GM19035 (cell line): Measurements from ENCODE around the gene CHRNA4.
"Not testable (repeated sequence)": the region's sequence is repeated elsewhere in the genome, so short reads cannot be mapped to it uniquely, and the experiment has no call there.

Experiments used
- ATAC-seq: cut with Tn5 transposase; IDR thresholded peaks from one replicate; pipeline ENCODE4 v1.9.1; 2021; ENCODE audit not compliant: unreplicated experiment

CHRNA4 gene

GRCh38 chr20:63350196-63350595 is 11.0 kb downstream of the CHRNA4 start:
- no peak for ATAC-seq

DNA sequence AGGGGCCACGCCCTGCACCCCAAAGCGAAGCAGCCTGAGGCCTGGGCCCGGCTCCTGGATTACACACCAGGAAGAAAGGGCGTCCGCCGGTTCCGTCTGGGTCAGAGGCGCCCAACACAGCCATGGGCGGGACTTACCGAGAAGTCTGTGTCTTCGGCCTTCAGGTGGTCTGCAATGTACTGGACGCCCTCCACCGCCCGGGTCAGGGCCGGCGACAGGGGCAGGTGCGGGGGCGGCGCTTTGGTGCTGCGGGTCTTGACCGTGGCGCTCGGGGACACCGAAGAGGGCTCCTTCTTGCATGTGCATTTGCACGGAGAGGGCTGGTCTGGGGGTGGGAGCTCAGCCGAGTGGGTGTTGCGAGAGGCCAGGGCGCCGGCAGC is 11.6 kb downstream of the CHRNA4 start:
- ATAC-seq: no peak

DNA sequence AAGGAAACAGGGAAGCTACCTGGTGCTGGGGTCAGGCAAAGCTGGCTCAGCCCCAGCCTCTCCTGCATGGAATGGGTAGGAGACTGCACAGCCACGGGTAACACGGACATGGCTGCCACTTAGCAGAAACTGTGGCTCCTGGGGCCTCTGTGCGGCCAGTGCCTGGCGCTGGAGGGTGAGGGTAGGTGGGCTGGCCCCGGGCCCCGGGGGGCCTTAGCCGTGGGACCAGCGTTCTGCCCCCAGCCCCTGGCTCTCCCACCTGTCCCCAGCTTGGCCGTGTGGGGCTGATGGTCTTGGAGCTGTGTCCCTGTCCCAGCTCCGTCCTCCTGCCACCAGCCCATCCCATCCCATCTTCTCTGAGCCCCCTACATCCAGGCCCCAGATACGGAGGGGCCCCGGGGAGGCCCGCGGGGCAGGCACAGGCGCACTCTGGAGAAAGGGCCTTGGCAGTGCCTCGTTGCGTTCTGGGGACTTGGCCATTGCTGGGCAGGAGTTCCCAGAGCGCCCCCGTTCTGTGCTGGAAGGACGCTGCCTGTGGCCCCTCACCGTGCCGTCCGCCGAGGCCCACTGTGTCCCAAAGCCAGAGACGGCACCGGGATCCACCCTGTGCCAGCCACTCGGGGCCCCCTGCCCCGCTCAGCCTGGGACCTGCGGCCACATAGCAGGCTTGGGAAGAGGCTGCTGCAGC is 12.2 kb downstream of the CHRNA4 start:
- ATAC-seq: no peak

DNA sequence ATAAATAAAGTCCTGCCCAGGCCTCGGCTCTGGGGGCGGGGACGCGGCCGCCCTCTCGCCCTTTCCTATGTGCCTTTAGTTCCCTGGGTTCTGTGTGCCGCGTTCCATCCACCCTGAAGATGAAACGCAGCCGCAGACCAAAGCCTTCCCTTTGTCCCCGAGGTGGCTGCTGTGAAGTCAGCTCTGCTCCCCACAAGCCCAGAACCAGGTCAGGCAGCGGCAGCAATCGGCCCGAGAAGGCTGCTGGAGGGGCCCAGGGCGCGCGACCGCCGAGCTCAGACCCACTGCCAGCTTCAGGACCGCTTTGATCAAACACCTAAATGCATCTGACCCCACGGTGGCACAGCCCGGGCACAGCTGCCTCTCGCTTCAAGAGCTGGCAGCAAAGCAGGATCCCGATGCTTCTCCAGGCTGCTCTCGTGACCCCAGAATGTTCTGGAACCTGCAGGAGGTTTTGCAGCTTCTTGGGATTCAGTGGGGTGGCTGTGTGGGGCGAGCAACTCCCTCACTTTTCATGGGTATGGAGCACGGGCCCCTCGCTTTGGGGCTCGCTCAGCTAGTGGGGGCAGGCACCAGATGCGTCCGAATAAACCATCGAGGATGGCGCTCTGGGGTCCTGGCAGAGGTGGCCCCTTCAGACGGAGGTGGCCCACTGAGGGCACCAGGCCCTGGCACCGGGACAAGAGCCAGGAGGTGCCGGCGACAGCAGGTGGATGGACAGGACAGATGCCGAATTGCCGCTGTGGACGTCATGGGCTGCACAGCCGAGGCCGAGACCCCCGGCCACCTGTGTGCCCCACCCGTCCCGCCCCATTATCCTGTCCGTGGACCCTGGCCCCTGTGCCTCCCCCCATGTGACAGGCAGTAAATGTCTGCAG is 13.0 kb downstream of the CHRNA4 start:
- no peak for ATAC-seq

DNA sequence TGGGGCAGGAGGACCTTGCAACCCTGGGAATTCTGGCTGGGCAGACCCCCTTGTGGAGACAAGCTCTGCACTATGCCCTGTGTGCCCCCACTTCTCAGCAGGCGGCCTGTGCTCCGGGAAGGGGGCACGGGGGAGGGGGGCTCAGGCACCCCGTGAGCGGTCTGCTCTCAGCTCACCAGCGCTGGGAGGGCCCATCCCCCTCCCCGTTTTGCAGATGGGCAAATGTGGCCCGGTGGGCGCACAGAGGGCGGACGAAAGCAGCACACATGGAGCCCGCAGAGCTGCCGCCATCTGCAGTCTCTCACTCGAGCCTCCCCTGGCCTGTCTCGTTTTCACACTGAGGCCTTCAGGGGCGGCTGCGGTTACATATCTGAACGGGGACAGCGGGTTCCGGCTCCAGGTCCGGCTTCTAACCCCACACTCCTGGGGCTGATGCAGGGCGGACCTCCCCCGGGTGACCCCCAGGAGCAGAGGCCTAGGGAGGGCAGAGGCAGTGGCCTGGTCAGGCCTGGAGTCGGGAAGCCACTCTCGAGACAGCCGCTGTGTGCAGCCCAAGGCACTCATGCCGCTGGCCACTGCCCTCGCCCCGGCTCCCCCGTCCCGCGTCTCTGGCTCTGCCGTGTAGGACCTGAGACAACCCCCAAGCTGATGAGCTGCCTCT is 13.9 kb downstream of the CHRNA4 start:
- ATAC-seq: no peak

DNA sequence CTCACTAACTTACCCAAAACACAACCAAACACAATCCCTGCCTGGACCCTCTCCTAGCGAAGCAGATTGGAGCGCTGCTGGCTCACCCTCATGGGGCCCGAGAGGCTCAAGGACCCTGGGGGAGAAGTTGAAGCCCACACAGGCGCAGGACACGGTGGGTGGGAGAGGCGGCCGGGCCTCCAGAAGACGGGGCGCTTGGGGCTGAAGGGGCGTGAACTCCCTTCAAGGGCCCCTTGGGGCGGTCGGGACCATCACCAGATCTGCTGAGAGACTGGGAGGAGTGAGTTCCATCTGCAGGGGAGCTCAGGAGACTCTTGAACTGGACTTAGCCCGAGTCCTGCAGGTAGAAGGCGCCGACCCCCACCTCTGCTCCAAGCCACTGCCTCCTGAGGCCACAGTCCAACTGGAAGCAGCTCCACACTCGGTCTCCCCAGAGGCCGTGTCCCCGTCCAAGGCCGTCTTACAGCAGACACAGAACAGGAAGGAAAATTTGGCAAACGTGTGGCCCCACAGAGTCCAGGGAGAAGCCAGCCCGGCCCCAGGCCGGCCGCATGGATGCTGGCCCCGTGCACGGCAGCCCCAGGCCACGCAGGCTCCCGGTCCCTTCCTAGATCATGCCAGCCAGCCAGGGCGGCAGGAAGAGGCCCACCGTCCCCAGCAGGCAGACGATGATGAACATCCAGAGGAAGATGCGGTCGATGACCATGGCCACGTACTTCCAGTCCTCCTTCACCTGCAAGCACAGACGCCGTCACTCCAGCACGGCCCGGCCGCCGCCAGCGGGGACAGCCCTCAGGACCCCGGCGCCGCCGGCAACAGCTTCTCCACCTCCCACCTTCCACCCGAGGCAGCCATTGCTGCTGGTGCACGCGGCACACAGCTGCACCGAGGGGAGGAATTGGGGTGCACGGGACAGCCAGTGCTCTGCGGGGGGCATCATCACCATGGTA is 14.7 kb downstream of the CHRNA4 start:
- ATAC-seq: no peak

GRCh38 chr20:63345328-63346100 is 15.6 kb downstream of the CHRNA4 start:
- ATAC-seq: no peak

GRCh38 chr20:63344616-63345327 is 16.4 kb downstream of the CHRNA4 start:
- ATAC-seq: no peak

- no peak for ATAC-seq
Measured at GRCh38 chr20:63343460-63344445, 17.4 kb downstream of the CHRNA4 start.

DNA sequence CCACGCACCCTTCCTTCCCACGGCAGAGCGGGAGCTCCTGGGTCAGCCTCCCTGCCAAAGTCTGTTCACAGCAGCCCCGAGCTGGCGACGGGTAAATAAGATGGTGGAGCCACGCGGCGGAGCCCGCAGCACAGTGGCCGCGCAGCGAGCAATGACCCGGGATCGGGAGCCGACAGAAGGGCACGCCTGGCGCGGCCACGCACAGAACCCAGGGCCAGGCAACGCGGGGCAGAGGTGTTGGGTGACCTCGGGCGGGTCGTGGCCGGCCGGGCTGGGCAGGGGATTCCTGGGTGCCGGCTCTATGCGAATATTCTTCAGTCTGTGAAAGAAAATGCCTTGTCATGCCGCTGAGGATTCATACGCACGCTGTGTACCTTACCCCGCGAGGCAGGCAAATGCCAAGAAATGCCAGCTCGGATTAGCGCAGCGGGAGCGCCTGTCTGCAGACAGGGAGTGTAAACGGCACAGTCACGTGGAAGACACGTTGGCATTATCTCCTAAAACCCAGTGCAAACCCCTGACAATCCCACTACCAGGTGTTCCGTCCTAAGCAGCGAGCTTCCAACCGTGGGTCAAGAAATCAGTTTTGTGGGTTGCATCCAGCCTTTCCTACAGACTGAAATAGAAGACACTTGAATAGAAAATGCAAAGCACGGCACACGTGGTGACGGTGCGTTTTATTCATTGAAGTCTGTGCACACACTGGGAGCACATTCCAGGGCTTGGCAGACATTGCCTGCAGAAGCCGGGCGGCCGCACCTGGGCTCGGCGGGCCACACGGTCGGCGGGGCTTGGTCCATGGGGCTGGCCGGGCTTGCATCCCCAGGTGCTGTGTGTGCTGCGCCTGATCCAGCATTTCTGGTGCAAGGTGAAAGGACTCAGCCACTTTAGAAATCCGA is 18.3 kb downstream of the CHRNA4 start:
- ATAC-seq: no peak

DNA sequence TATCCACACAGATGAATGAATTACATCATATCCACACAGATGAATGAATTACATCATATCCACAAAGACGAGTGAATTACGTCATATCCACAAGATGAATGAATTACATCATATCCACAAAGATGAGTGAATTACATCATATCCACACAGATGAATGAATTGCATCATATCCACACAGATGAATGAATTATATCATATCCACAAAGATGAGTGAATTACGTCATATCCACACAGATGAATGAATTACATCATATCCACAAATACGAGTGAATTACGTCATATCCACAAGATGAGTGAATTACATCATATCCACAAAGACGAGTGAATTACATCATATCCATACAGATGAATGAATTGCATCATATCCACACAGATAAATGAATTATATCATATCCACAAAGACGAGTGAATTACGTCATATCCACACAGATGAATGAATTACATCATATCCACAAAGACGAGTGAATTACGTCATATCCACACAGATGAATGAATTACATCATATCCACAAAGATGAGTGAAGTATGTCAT is 20.9 kb downstream of the CHRNA4 start:
- ATAC-seq: not testable (repeated sequence)

- not testable (repeated sequence) for ATAC-seq
Measured at GRCh38 chr20:63339154-63340094, 21.7 kb downstream of the CHRNA4 start.

DNA sequence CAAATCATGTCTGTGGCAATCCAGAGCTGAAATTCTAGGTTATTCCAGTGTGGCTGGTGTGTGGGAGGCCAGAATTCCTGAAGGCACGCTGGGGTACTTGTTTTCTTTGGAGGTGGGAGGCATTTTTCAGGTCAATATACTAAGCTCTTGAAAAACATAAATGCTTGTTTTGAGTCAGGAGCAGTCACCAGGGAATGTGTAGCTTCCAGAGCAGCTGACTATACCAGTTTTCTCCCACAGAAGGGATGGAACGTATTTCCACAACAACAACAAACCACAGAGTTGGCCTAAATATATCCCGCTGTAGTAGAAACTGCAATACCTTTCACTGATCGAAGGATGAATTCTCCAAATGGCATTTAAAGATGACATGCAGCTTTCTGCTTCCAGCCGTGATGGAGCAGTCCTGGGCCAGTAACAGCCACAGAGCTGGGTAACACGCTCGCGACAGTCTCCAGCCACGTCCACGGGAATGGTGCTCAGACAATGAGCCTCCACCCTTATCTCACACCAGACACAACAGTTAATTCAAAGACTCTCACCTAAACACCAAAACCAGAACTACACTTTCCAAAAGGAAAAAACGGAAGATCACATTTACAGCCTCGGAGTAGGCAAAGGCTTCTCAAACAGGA is 23.2 kb downstream of the CHRNA4 start:
- no peak for ATAC-seq

DNA sequence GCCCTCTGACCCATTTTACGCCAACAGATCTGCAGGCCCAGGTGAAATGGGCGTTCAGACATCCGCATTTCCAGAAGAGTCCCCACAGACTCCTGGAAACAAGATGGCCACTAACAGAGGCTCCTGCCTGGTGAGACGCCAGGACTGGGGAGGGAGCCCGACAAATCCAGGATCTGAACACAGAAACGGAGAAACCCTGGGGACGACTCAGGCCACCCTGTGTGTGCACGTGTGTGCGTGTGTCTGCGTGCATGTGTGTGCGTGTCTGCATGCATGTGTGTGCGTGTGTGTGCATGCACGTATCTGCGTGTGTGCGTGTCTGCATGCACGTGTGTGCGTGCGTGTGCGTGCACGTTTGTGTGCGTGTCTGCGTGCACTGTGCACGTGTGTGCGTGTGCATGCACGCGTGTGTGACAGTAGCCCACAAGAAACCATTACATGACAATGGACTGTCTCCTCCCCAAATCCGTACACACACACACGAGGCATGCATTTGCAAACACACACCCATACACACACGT is 24.9 kb downstream of the CHRNA4 start:
- ATAC-seq: no peak

GRCh38 chr20:63335711-63336110 is 25.4 kb downstream of the CHRNA4 start:
- ATAC-seq: no peak
